GM12878 (cell line): ENCODE data around the gene EFCAB13. TPM values are rescaled to one million over a fixed set of nuclear protein-coding genes. Genes with fewer than 3 reads are reported as not detected.

ENCODE experiments used
- ATAC-seq: fragments of 200-7000 bp; cut with Tn5 transposase; 3 replicates; pipeline ENCODE4 v1.9.1; 2020; ENCODE audit warnings: mild to moderate bottlenecking, moderate library complexity
- BruUV-seq: library from RNA; stranded (reverse); fragments of 400-500 nt; replicated peaks from 2 replicates; lab custom pipeline; 2021; lab: Mats Ljungman, UMichigan
- CTCF ChIA-PET: fragments of 300-600 bp; sonication (Branson Sonifier 250); formaldehyde crosslinking; extraction: SDS; loops from one replicate; lab custom pipeline; 2021; ENCODE audit warnings: inconsistent platforms; lab: Yijun Ruan, JAX
- POLR2A ChIA-PET: fragments of 350-600 bp; formaldehyde crosslinking; extraction: SDS; loops from one replicate; lab custom pipeline; 2021; ENCODE audit warnings: inconsistent platforms; lab: Charles Lee
- RAD21 ChIA-PET: fragments of 300-600 bp; sonication (Branson Sonifier 250); formaldehyde crosslinking; loops from one replicate; lab custom pipeline; 2023; ENCODE audit warnings: antibody characterized with exemption; ENCODE audit not compliant: unreplicated experiment; lab: Charles Lee
- SMC1A ChIA-PET: fragments of 300-600 bp; sonication (Branson Sonifier 250); formaldehyde crosslinking; loops from one replicate; lab custom pipeline; 2023; ENCODE audit not compliant: unreplicated experiment, uncharacterized antibody; lab: Charles Lee
- DNase-seq: peaks from one replicate; pipeline ENCODE4 v3.0.0-alpha.2; 2011; ENCODE audit warnings: low read depth, low spot score
- FAIRE-seq: peaks from 3 replicates; lab custom pipeline; 2011; peaks lifted over from hg19 to GRCh38; lab: Jason Lieb, UNC
- H2AFZ ChIP-seq: 2 replicates; pipeline ENCODE4 v1.6.0; 2011; ENCODE audit warnings: low read depth, low read length, control low read depth; ENCODE audit not compliant: control insufficient read depth
- H3K27ac ChIP-seq: 2 replicates; pipeline ENCODE4 v1.5.1; 2011; ENCODE audit warnings: control low read depth; ENCODE audit not compliant: control insufficient read depth, insufficient read depth
- H3K27me3 ChIP-seq, 2 experiments: replicated peaks in 1 of 2; 2 replicates each; pipeline versions ENCODE4 v1.6.0 to v1.6.1; 2011; ENCODE audit warnings: low read length in 1 of 2; ENCODE audit not compliant: control insufficient read depth in 2 of 2, insufficient read depth in 2 of 2
- H3K36me3 ChIP-seq, 2 experiments: 2 replicates each; pipeline ENCODE4 v1.5.1; 2011; ENCODE audit warnings: low read length in 1 of 2; ENCODE audit not compliant: control insufficient read depth in 2 of 2, insufficient read depth in 2 of 2
- H3K4me1 ChIP-seq: 2 replicates; pipeline ENCODE4 v1.6.1; 2011; ENCODE audit warnings: mild to moderate bottlenecking, low read length, moderate library complexity, mixed read lengths; ENCODE audit not compliant: control insufficient read depth, insufficient read depth
- H3K4me2 ChIP-seq: 2 replicates; pipeline ENCODE4 v1.6.0; 2011; ENCODE audit warnings: control low read depth; ENCODE audit not compliant: control insufficient read depth, insufficient read depth
- H3K4me3 ChIP-seq: fragments of 200-600 bp; sonication (generic); 2 replicates; pipeline ENCODE4 v1.5.1; 2016
- H3K79me2 ChIP-seq: 2 replicates; pipeline ENCODE4 v1.6.0; 2011; ENCODE audit warnings: low read length; ENCODE audit not compliant: control insufficient read depth, insufficient read depth
- H3K9ac ChIP-seq: 2 replicates; pipeline ENCODE4 v1.8.0; 2011; ENCODE audit warnings: low read length, control low read depth, mixed read lengths; ENCODE audit not compliant: control insufficient read depth, insufficient read depth
- H3K9me3 ChIP-seq: replicated peaks from 3 replicates; pipeline ENCODE4 v1.5.1; 2011; ENCODE audit warnings: mild to moderate bottlenecking, low read length; ENCODE audit not compliant: control insufficient read depth, insufficient read depth
- H4K20me1 ChIP-seq: 2 replicates; pipeline ENCODE4 v1.6.0; 2011; ENCODE audit not compliant: control insufficient read depth, insufficient read depth
- BACH1 ChIP-seq: fragments of 450-650 bp; IDR thresholded peaks from 2 replicates; pipeline ENCODE4 v1.6.1; 2017; ENCODE audit warnings: mild to moderate bottlenecking, borderline replicate concordance
- BMI1 ChIP-seq: fragments of 450-650 bp; IDR thresholded peaks from 2 replicates; pipeline ENCODE4 v1.6.1; 2016; ENCODE audit warnings: mild to moderate bottlenecking, moderate library complexity, borderline replicate concordance
- CBX3 ChIP-seq: fragments of 200-600 bp; sonication (generic); IDR thresholded peaks from 2 replicates; pipeline ENCODE4 v1.6.1; 2016; ENCODE audit warnings: low read depth, borderline replicate concordance
- CEBPB ChIP-seq, 2 experiments: fragments of 150-350 bp in 1 of 2; IDR thresholded peaks; 2 replicates each; pipeline ENCODE4 v1.6.1; 2012 to 2014; ENCODE audit warnings: low read depth in 2 of 2, low read length in 2 of 2, borderline replicate concordance in 1 of 2, inconsistent platforms in 1 of 2
- KDM1A ChIP-seq: fragments of 200-600 bp; sonication (generic); IDR thresholded peaks from 2 replicates; pipeline ENCODE4 v1.6.1; 2016; ENCODE audit warnings: borderline replicate concordance
- MEF2B ChIP-seq: fragments of 450-650 bp; IDR thresholded peaks from 2 replicates; pipeline ENCODE4 v1.6.1; 2018; ENCODE audit warnings: mild to moderate bottlenecking, moderate library complexity; ENCODE audit not compliant: partially characterized antibody, poor library complexity, severe bottlenecking
- NR2C1 ChIP-seq: fragments of 450-650 bp; IDR thresholded peaks from 2 replicates; pipeline ENCODE4 v1.6.1; 2017; ENCODE audit warnings: antibody characterized with exemption, mild to moderate bottlenecking, moderate library complexity
- POLR2AphosphoS5 ChIP-seq: IDR thresholded peaks from 2 replicates; pipeline ENCODE4 v1.6.1; 2011; ENCODE audit warnings: mild to moderate bottlenecking, low read length, inconsistent platforms
- RCOR1 ChIP-seq: conservative IDR thresholded peaks from 2 replicates; pipeline ENCODE4 v1.6.1; 2012; ENCODE audit warnings: low read depth, low read length, improper control_type of control experiment
- SUPT20H ChIP-seq: IDR thresholded peaks from 2 replicates; pipeline ENCODE4 v1.6.1; 2011; ENCODE audit warnings: low read depth, mild to moderate bottlenecking, low read length, moderate library complexity, borderline replicate concordance; ENCODE audit not compliant: control insufficient read depth
- TARDBP ChIP-seq: IDR thresholded peaks from 2 replicates; pipeline ENCODE4 v1.6.1; 2016; ENCODE audit warnings: borderline replicate concordance
- WGBS: methylation state at CpG from one replicate; pipeline ENCODE4 v1.1.6; 2016; ENCODE audit warnings: low lambda C conversion rate; ENCODE audit not compliant: insufficient replicate concordance, insufficient coverage; ENCODE audit errors: missing lambda C conversion rate; 5-methylcytosine and 5-hydroxymethylcytosine counted together
- in situ Hi-C: fragments of 300-500 bp; cut with MboI; formaldehyde crosslinking; loops from 9 replicates; pipeline ENCODE4 v1.14.3; 2018; ENCODE audit warnings: mixed read lengths
- intact Hi-C: fragments of 100-400 bp; cut with micrococcal nuclease; formaldehyde crosslinking; loops from one replicate; pipeline ENCODE4 v1.14.2; 2022; ENCODE audit not compliant: unreplicated experiment
- polyA plus RNA-seq, 11 experiments: library from polyadenylated mRNA; depleted of rRNA in 4 of 11; unstranded in 6 of 11; stranded (reverse) in 5 of 11; fragments of >200 nt; fragmentation: Nextera tagmentation in 4 of 11; fragmentation: Illumina TruSeq in 1 of 11; extraction: Ambion mirVana in 4 of 11; extraction: Trizol in 1 of 11; gene quantifications; 1 replicate in 1 of 11; 2 replicates in 10 of 11; pipeline versions ENCODE4 v1.2.1 to v1.2.3, GENCODE V29; 2011 to 2016; ENCODE audit warnings: inconsistent platforms in 2 of 11, missing spikeins in 2 of 11, low read depth in 1 of 11
- total RNA-seq, 4 experiments: library from RNA; depleted of rRNA in 3 of 4; stranded (reverse); fragments of >200 nt in 3 of 4; fragmentation: Illumina TruSeq in 1 of 4; extraction: Trizol in 1 of 4; gene quantifications; 2 replicates each; pipeline versions ENCODE4 v1.2.1 to v1.2.3, GENCODE V29; 2013 to 2021
- TF ChIP-seq, protein P1 (sequence below): IDR thresholded peaks from 2 replicates; pipeline ENCODE4 v1.6.1; 2012; ENCODE audit warnings: low read length, inconsistent platforms
- TF ChIP-seq, protein P2 (sequence below): IDR thresholded peaks from 2 replicates; pipeline ENCODE4 v1.6.1; 2012; ENCODE audit warnings: low read depth, low read length, improper control_type of control experiment
- TF ChIP-seq, protein P3 (sequence below): fragments of 450-650 bp; conservative IDR thresholded peaks from 2 replicates; pipeline ENCODE4 v1.6.1; 2017; ENCODE audit warnings: mild to moderate bottlenecking, moderate library complexity
- TF ChIP-seq, protein P4 (sequence below): IDR thresholded peaks from 2 replicates; pipeline ENCODE4 v1.6.1; 2012; ENCODE audit warnings: mild to moderate bottlenecking, low read depth, low read length
- TF ChIP-seq, protein P5 (sequence below): IDR thresholded peaks from 2 replicates; pipeline ENCODE4 v1.6.1; 2011; ENCODE audit warnings: mild to moderate bottlenecking, low read depth, low read length, moderate library complexity; ENCODE audit not compliant: insufficient replicate concordance

The EFCAB13 gene
- total and polyA plus RNA-seq, 10 of the 15 experiments (the other 5 are each of a cell fraction or from before 2014, with no cell fraction given) = 0.90 to 8.7 (median 5.0) TPM

DNA sequence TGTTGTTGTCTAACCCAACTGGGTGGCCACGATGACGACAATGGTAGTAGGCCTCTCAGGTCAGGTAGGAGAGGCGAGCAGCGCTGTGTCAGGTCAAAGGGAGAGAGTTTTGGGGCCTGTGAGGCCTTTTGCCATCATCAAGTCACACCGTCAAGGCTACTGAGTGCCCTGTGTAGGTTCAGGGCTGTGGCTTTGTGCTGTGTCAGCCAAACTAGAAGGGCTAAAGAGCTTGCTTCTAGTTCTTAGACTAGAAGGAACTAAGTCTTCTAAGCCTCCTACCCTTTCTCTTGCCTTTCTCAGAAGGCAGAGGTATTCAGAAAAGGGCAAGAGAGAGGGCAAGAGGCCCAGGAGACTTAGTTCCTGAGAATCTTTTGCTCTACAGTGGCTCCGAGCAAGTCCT, 25.0 kb upstream of the EFCAB13 start:
- ChIA-PET RAD21 (interaction anchor here (0.9 kb wide), 1 partner anchor 68 kb away, joined by 3 read pairs; no protein-coding TSS in a partner anchor), SMC1A (interaction anchor here (1.1 to 3.7 kb wide), 2 partner anchors 12 to 14 kb away, joined by 5 to 11 read pairs; no protein-coding TSS in a partner anchor), POLR2A (interaction anchor here (0.9 kb wide), 1 partner anchor 12 kb away, joined by 3 read pairs; no protein-coding TSS in a partner anchor), CTCF (interaction anchor here (3.8 kb wide), 1 partner anchor 69 kb away, joined by 18 read pairs; no protein-coding TSS in a partner anchor)
- no peaks in the 10 kb centered on the region for H3K79me2 ChIP-seq
- no peaks in the 10 kb centered on the region for H4K20me1 ChIP-seq
- H3K4me1 ChIP-seq = no peaks in the 10 kb centered on the region
- H3K4me2 ChIP-seq = no peak overlapping the region
- BruUV-seq = no TSS peak
- no peak overlapping the region for H3K4me3 ChIP-seq
- ATAC-seq (no peak), FAIRE-seq (no peak), DNase-seq (no peak)
- H3K27ac ChIP-seq = no peak overlapping the region
- intact Hi-C loops = no loop called here
- no peak overlapping the region for H3K9ac ChIP-seq
- H3K36me3 ChIP-seq = peaks cover 0 to 2% of the 10 kb centered on the region in 2 experiments; a peak in 1 of 4 replicates
- H3K27me3 ChIP-seq = no peaks in the 10 kb centered on the region
- in situ Hi-C loops = no loop called here
- H2AFZ ChIP-seq = no peak overlapping the region
- no peaks in the 10 kb centered on the region for H3K9me3 ChIP-seq
- WGBS = 73% methylated on average over 6 of the region's 6 CpGs
- TF ChIP-seq TARDBP (no peak), POLR2AphosphoS5 (no peak), CEBPB (IDR thresholded peaks at IDR 0.05; ENCODE audit: borderline replicate concordance in 1 of 2, low read depth in 2 of 2, low read length in 2 of 2) (no peak), MEF2B (no peak), SUPT20H (no peak), KDM1A (no peak), NR2C1 (no peak), BACH1 (no peak), CBX3 (no peak), BMI1 (no peak), RCOR1 (no peak)
- TF ChIP-seq, protein P1, sequence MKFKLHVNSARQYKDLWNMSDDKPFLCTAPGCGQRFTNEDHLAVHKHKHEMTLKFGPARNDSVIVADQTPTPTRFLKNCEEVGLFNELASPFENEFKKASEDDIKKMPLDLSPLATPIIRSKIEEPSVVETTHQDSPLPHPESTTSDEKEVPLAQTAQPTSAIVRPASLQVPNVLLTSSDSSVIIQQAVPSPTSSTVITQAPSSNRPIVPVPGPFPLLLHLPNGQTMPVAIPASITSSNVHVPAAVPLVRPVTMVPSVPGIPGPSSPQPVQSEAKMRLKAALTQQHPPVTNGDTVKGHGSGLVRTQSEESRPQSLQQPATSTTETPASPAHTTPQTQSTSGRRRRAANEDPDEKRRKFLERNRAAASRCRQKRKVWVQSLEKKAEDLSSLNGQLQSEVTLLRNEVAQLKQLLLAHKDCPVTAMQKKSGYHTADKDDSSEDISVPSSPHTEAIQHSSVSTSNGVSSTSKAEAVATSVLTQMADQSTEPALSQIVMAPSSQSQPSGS = no peak
- TF ChIP-seq, protein P2, sequence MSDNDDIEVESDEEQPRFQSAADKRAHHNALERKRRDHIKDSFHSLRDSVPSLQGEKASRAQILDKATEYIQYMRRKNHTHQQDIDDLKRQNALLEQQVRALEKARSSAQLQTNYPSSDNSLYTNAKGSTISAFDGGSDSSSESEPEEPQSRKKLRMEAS = no peak
- TF ChIP-seq, protein P3, sequence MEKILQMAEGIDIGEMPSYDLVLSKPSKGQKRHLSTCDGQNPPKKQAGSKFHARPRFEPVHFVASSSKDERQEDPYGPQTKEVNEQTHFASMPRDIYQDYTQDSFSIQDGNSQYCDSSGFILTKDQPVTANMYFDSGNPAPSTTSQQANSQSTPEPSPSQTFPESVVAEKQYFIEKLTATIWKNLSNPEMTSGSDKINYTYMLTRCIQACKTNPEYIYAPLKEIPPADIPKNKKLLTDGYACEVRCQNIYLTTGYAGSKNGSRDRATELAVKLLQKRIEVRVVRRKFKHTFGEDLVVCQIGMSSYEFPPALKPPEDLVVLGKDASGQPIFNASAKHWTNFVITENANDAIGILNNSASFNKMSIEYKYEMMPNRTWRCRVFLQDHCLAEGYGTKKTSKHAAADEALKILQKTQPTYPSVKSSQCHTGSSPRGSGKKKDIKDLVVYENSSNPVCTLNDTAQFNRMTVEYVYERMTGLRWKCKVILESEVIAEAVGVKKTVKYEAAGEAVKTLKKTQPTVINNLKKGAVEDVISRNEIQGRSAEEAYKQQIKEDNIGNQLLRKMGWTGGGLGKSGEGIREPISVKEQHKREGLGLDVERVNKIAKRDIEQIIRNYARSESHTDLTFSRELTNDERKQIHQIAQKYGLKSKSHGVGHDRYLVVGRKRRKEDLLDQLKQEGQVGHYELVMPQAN = no peak
- TF ChIP-seq, protein P4, sequence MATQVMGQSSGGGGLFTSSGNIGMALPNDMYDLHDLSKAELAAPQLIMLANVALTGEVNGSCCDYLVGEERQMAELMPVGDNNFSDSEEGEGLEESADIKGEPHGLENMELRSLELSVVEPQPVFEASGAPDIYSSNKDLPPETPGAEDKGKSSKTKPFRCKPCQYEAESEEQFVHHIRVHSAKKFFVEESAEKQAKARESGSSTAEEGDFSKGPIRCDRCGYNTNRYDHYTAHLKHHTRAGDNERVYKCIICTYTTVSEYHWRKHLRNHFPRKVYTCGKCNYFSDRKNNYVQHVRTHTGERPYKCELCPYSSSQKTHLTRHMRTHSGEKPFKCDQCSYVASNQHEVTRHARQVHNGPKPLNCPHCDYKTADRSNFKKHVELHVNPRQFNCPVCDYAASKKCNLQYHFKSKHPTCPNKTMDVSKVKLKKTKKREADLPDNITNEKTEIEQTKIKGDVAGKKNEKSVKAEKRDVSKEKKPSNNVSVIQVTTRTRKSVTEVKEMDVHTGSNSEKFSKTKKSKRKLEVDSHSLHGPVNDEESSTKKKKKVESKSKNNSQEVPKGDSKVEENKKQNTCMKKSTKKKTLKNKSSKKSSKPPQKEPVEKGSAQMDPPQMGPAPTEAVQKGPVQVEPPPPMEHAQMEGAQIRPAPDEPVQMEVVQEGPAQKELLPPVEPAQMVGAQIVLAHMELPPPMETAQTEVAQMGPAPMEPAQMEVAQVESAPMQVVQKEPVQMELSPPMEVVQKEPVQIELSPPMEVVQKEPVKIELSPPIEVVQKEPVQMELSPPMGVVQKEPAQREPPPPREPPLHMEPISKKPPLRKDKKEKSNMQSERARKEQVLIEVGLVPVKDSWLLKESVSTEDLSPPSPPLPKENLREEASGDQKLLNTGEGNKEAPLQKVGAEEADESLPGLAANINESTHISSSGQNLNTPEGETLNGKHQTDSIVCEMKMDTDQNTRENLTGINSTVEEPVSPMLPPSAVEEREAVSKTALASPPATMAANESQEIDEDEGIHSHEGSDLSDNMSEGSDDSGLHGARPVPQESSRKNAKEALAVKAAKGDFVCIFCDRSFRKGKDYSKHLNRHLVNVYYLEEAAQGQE = no peak
- TF ChIP-seq, protein P5, sequence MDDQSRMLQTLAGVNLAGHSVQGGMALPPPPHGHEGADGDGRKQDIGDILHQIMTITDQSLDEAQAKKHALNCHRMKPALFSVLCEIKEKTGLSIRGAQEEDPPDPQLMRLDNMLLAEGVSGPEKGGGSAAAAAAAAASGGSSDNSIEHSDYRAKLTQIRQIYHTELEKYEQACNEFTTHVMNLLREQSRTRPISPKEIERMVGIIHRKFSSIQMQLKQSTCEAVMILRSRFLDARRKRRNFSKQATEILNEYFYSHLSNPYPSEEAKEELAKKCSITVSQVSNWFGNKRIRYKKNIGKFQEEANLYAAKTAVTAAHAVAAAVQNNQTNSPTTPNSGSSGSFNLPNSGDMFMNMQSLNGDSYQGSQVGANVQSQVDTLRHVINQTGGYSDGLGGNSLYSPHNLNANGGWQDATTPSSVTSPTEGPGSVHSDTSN = no peak
